Immature natural killer cell (primary cell): ENCODE results near the gene PLEKHG4B. TPM values are rescaled to one million over a fixed set of nuclear protein-coding genes. Genes with fewer than 3 reads are reported as not detected.
"Not testable (repeated sequence)": the region's sequence is repeated elsewhere in the genome, so short reads cannot be mapped to it uniquely, and the experiment has no call there.

Experiments used
- DNase-seq, 3 donors: peaks; one replicate each; pipeline ENCODE4 v3.0.0; 2022; ENCODE audit warnings: mixed read lengths in 1 of 3
- H3K27ac Mint-ChIP-seq, 6 donors: one replicate each; pipeline ENCODE4 v1.8.0; 2020; ENCODE audit warnings: mixed read lengths in 6 of 6, mild to moderate bottlenecking in 5 of 6, inconsistent platforms in 4 of 6, moderate library complexity in 3 of 6
- H3K27me3 Mint-ChIP-seq, 3 donors: one replicate each; pipeline ENCODE4 v1.8.0; 2020 to 2021; ENCODE audit warnings: low read depth in 3 of 3, mild to moderate bottlenecking in 3 of 3, mixed read lengths in 3 of 3, moderate library complexity in 3 of 3, inconsistent platforms in 1 of 3
- H3K36me3 Mint-ChIP-seq, 3 donors: one replicate each; pipeline ENCODE4 v1.8.0; 2020; ENCODE audit warnings: mixed read lengths in 3 of 3, inconsistent platforms in 2 of 3, mild to moderate bottlenecking in 2 of 3
- H3K4me1 Mint-ChIP-seq, 2 donors: one replicate each; pipeline ENCODE4 v1.8.0; 2020; ENCODE audit warnings: inconsistent platforms in 2 of 2, mild to moderate bottlenecking in 2 of 2, mixed read lengths in 2 of 2, moderate library complexity in 1 of 2
- H3K4me3 Mint-ChIP-seq, 5 donors: one replicate each; pipeline ENCODE4 v1.8.0; 2020; ENCODE audit warnings: mild to moderate bottlenecking in 5 of 5, mixed read lengths in 5 of 5, inconsistent platforms in 3 of 5, moderate library complexity in 3 of 5
- H3K9me3 Mint-ChIP-seq, 6 donors: one replicate each; pipeline ENCODE4 v1.8.0; 2020; ENCODE audit warnings: mild to moderate bottlenecking in 6 of 6, mixed read lengths in 6 of 6, inconsistent platforms in 4 of 6, moderate library complexity in 3 of 6
- polyA plus RNA-seq, 3 donors: library from polyadenylated mRNA; unstranded; fragments of 300-500 nt; fragmentation: Illumina TruSeq; gene quantifications; one replicate each; pipeline ENCODE4 v1.2.3, GENCODE V29; 2021

PLEKHG4B gene
- polyA plus RNA-seq, 3 donors from 2014 or later, result not detected

- H3K36me3 Mint-ChIP-seq, result peaks cover 8 to 30% (median 14%) of the 10 kb centered on the region in 3 donors
- no peak overlapping the region for H3K27ac Mint-ChIP-seq
- H3K4me1 Mint-ChIP-seq, result peaks cover 9 to 14% of the 10 kb centered on the region in 2 donors
- H3K4me3 Mint-ChIP-seq, result no peak overlapping the region
- no peaks in the 10 kb centered on the region for H3K27me3 Mint-ChIP-seq
- H3K9me3 Mint-ChIP-seq, result no peaks in the 10 kb centered on the region
- no peak for DNase-seq
These were observed 113.2 kb downstream of the PLEKHG4B start for GRCh38 chr5:204966-205670.

GRCh38 chr5:206406-206805 lies 114.4 kb downstream of the PLEKHG4B start:
- no peaks in the 10 kb centered on the region for H3K27me3 Mint-ChIP-seq

GRCh38 chr5:206927-207536 lies 115.1 kb downstream of the PLEKHG4B start:
- Mint-ChIP-seq H3K4me1 (peaks cover 14 to 19% of the 10 kb centered on the region in 2 donors), H3K36me3 (peaks cover 8 to 27% (median 14%) of the 10 kb centered on the region in 3 donors), H3K27me3 (no peaks in the 10 kb centered on the region), H3K27ac (peak overlapping the region in 1 of 6 donors; percentile 56), H3K9me3 (no peaks in the 10 kb centered on the region), H3K4me3 (no peak overlapping the region)
- no peak for DNase-seq

More at GRCh38 chr5:206406-206805, 114.4 kb downstream of the PLEKHG4B start:
- no peak for DNase-seq
- Mint-ChIP-seq H3K9me3 (no peaks in the 10 kb centered on the region), H3K36me3 (peaks cover 8 to 27% (median 14%) of the 10 kb centered on the region in 3 donors), H3K4me3 (no peak overlapping the region), H3K27ac (no peak overlapping the region), H3K4me1 (peaks cover 14 to 19% of the 10 kb centered on the region in 2 donors)

GRCh38 chr5:207599-207998 lies 115.6 kb downstream of the PLEKHG4B start:
- no peak for DNase-seq
- Mint-ChIP-seq H3K4me3 (no peak overlapping the region), H3K9me3 (no peaks in the 10 kb centered on the region), H3K36me3 (peaks cover 8 to 26% (median 14%) of the 10 kb centered on the region in 3 donors), H3K4me1 (peaks cover 14 to 19% of the 10 kb centered on the region in 2 donors), H3K27me3 (no peaks in the 10 kb centered on the region), H3K27ac (no peak overlapping the region)

- Mint-ChIP-seq H3K4me3 (no peak overlapping the region), H3K27me3 (no peaks in the 10 kb centered on the region), H3K36me3 (peaks cover 8 to 23% (median 14%) of the 10 kb centered on the region in 3 donors), H3K9me3 (no peaks in the 10 kb centered on the region), H3K27ac (peak overlapping the region in 2 of 6 donors; percentile 37 to 58), H3K4me1 (peaks cover 14 to 20% of the 10 kb centered on the region in 2 donors)
- no peak for DNase-seq
These were observed 116.6 kb downstream of the PLEKHG4B start for GRCh38 chr5:208449-209114.

GRCh38 chr5:213803-214395 lies 121.9 kb downstream of the PLEKHG4B start:
- no peaks in the 10 kb centered on the region for H3K9me3 Mint-ChIP-seq
- DNase-seq, result no peak
- peaks cover 38 to 46% of the 10 kb centered on the region in 2 donors for H3K4me1 Mint-ChIP-seq
- H3K36me3 Mint-ChIP-seq, result peaks cover 4 to 12% (median 4%) of the 10 kb centered on the region in 3 donors
- no peak overlapping the region for H3K4me3 Mint-ChIP-seq
- H3K27ac Mint-ChIP-seq, result peak overlapping the region in 1 of 6 donors; percentile 32
- peaks cover 6 to 10% (median 6%) of the 10 kb centered on the region in 3 donors for H3K27me3 Mint-ChIP-seq

- H3K27me3 Mint-ChIP-seq, result peaks cover 8 to 16% (median 10%) of the 10 kb centered on the region in 3 donors
- not testable (repeated sequence) for H3K9me3 Mint-ChIP-seq, DNase-seq
- peaks cover 4 to 12% (median 4%) of the 10 kb centered on the region in 3 donors for H3K36me3 Mint-ChIP-seq
- peak overlapping the region in 2 of 6 donors; percentile 38 to 56 for H3K27ac Mint-ChIP-seq
- peak overlapping the region in 2 of 5 donors; percentile 36 to 41 for H3K4me3 Mint-ChIP-seq
- H3K4me1 Mint-ChIP-seq, result peaks cover 39 to 50% of the 10 kb centered on the region in 2 donors
These were observed 123.3 kb downstream of the PLEKHG4B start for GRCh38 chr5:215256-215655.

- not testable (repeated sequence) for H3K9me3 Mint-ChIP-seq, H3K4me3 Mint-ChIP-seq, DNase-seq, H3K27ac Mint-ChIP-seq
- peaks cover 43 to 55% of the 10 kb centered on the region in 2 donors for H3K4me1 Mint-ChIP-seq
- peaks cover 4 to 12% (median 4%) of the 10 kb centered on the region in 3 donors for H3K36me3 Mint-ChIP-seq
- H3K27me3 Mint-ChIP-seq, result peaks cover 8 to 21% (median 10%) of the 10 kb centered on the region in 3 donors
These were observed 124.1 kb downstream of the PLEKHG4B start for GRCh38 chr5:216076-216475.

GRCh38 chr5:217494-218456 lies 125.8 kb downstream of the PLEKHG4B start, which contains the start of the genes CCDC127 and SDHA:
TSS of gene CCDC127 (minus strand) at chr5:218153. CDS start at chr5:216849, 1,304 bp downstream.
TSS of gene SDHA (plus strand) at chr5:218320. CDS start at chr5:218356, 36 bp downstream.
- H3K27me3 Mint-ChIP-seq, result peaks cover 8 to 21% (median 10%) of the 10 kb centered on the region in 3 donors

GRCh38 chr5:218457-219291 lies 126.7 kb downstream of the PLEKHG4B start:
- peak; percentile 25 to 37 (median 29) for DNase-seq
- peaks cover 60 to 76% of the 10 kb centered on the region in 2 donors for H3K4me1 Mint-ChIP-seq
- peaks cover 8 to 21% (median 10%) of the 10 kb centered on the region in 3 donors for H3K27me3 Mint-ChIP-seq
- H3K4me3 Mint-ChIP-seq, result peak overlapping the region; percentile 93 to 97 (median 96)
- H3K9me3 Mint-ChIP-seq, result no peaks in the 10 kb centered on the region
- peak overlapping the region; percentile 95 to 98 (median 96) for H3K27ac Mint-ChIP-seq
- peaks cover 4 to 12% (median 4%) of the 10 kb centered on the region in 3 donors for H3K36me3 Mint-ChIP-seq

More at GRCh38 chr5:217494-218456, 125.8 kb downstream of the PLEKHG4B start, which contains the start of the genes CCDC127 and SDHA:
- H3K9me3 Mint-ChIP-seq, result not testable (repeated sequence)
- Mint-ChIP-seq H3K4me1 (peaks cover 55 to 69% of the 10 kb centered on the region in 2 donors), H3K36me3 (peaks cover 4 to 12% (median 4%) of the 10 kb centered on the region in 3 donors), H3K4me3 (peak within 1 kb of the TSS; percentile 93 to 97 (median 96)), H3K27ac (peak within 1 kb of the TSS; percentile 95 to 98 (median 96))
- DNase-seq, result peak; percentile 99

- Mint-ChIP-seq H3K36me3 (peaks cover 4 to 6% (median 4%) of the 10 kb centered on the region in 3 donors), H3K4me3 (peak overlapping the region; percentile 93 to 97 (median 96)), H3K4me1 (peaks cover 52 to 68% of the 10 kb centered on the region in 2 donors), H3K27ac (peak overlapping the region; percentile 95 to 98 (median 96)), H3K27me3 (peaks cover 6 to 21% (median 10%) of the 10 kb centered on the region in 3 donors), H3K9me3 (no peaks in the 10 kb centered on the region)
- DNase-seq, result peak; percentile 32 to 42 (median 39)
These were observed 127.5 kb downstream of the PLEKHG4B start for GRCh38 chr5:219460-219863.
